GM06990 (cell line): ENCODE data around the gene TAOK3.

Experiments
- DNase-seq: peaks from one replicate; pipeline ENCODE4 v3.0.0-alpha.2; 2011; ENCODE audit not compliant: insufficient read length; ENCODE audit errors: extremely low read depth
- H3K27me3 ChIP-seq: replicated peaks from 2 replicates; pipeline ENCODE4 v1.6.0; 2011; ENCODE audit warnings: low read length; ENCODE audit not compliant: control insufficient read depth, insufficient read depth
- H3K36me3 ChIP-seq: 2 replicates; pipeline ENCODE4 v1.5.1; 2011; ENCODE audit warnings: low read length; ENCODE audit not compliant: control insufficient read depth, insufficient read depth
- H3K4me3 ChIP-seq: replicated peaks from 2 replicates; pipeline ENCODE4 v1.5.1; 2011; ENCODE audit warnings: low read depth, mild to moderate bottlenecking, control low read depth, low read length
- CTCF ChIP-seq: IDR thresholded peaks from 2 replicates; pipeline ENCODE4 v1.5.1; 2011; ENCODE audit warnings: low read length, control low read depth, mild to moderate bottlenecking, inconsistent platforms; ENCODE audit not compliant: insufficient read depth, poor library complexity, severe bottlenecking

TAOK3 gene

DNA sequence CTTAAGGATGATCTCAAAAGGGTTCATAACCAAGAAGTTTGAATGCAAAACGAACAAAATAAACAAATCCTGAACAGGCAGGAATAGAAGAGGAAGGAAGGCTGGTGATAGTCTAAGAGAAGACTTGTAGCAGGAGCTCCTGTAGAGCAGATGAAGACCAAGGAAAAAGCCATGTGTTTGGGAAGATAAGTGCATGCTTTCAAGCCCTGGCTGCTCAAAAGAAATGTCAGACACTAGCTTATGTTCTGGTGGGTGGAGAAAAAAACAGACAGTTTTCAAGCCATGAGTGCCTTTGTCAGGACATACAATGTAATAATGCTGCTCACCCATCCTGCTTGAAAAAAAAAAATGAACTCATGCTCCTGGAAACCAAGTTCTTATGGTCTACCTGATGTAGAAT is 27.4 kb downstream of the TAOK3 start:
- TF ChIP-seq CTCF: no peak
- H3K27me3 ChIP-seq: no peaks in the 10 kb centered on the region
- H3K36me3 ChIP-seq: no peaks in the 10 kb centered on the region
- DNase-seq: no peak
- H3K4me3 ChIP-seq: no peak overlapping the region

DNA sequence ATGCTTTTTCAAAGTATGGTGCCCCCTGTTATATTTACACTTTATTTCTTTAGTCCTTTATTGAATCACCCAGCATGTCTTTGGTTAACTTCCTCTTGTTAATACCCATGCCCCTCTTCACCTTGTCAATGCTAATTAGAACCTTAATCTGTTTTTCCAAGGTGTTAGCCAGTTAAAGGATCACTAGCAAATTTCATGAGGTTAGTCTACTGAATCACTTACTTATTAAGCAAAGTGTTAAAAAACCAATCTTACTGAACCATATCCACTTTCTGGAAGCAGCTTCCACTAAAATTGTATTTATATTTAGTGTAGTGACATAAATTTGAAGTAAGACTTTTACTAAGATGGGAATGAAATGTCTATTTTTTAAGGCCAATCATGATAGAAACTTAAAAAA is 27.9 kb downstream of the TAOK3 start:
- no peak for DNase-seq
- TF ChIP-seq CTCF: no peak
- Histone ChIP-seq H3K27me3 (no peaks in the 10 kb centered on the region), H3K36me3 (no peaks in the 10 kb centered on the region), H3K4me3 (no peak overlapping the region)

GRCh38 chr12:118342090-118342489 is 30.6 kb downstream of the TAOK3 start:
- no peak for DNase-seq
- TF ChIP-seq CTCF: no peak
- no peaks in the 10 kb centered on the region for H3K27me3 ChIP-seq

GRCh38 chr12:118337194-118337838 is 35.4 kb downstream of the TAOK3 start:
- DNase-seq: no peak
- Histone ChIP-seq H3K27me3 (no peaks in the 10 kb centered on the region), H3K4me3 (no peak overlapping the region), H3K36me3 (no peaks in the 10 kb centered on the region)
- TF ChIP-seq CTCF: no peak

More at GRCh38 chr12:118342090-118342489, 30.6 kb downstream of the TAOK3 start:
- no peak overlapping the region for H3K4me3 ChIP-seq
- H3K36me3 ChIP-seq: no peaks in the 10 kb centered on the region

DNA sequence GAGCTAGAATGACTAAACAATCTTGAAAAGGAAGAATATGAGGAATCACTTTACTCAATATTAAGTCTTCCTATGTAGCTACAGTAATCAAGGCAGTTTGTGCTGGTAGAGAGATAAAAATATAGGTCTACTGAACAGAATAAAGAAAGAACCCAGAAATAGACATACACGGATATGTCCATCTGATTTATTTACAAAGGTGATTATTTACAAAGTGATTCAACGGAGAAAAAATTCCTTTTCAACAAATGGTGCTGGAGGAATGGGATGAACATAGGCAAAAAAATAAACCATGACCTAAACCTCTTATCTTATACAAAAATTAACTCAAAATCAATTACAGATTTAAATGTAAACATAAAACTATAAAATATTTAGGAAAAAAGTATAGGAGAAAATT is 36.6 kb downstream of the TAOK3 start:
- Histone ChIP-seq H3K27me3 (no peaks in the 10 kb centered on the region), H3K36me3 (no peaks in the 10 kb centered on the region), H3K4me3 (no peak overlapping the region)
- TF ChIP-seq CTCF: no peak
- DNase-seq: no peak
